GM12878 (cell line): ENCODE data around the gene TPO. TPM values are rescaled to one million over a fixed set of nuclear protein-coding genes. Genes with fewer than 3 reads are reported as not detected.

Experiments
- ATAC-seq: fragments of 200-7000 bp; cut with Tn5 transposase; 3 replicates; pipeline ENCODE4 v1.9.1; 2020; ENCODE audit warnings: mild to moderate bottlenecking, moderate library complexity
- BruUV-seq: library from RNA; stranded (reverse); fragments of 400-500 nt; replicated peaks from 2 replicates; lab custom pipeline; 2021; lab: Mats Ljungman, UMichigan
- CTCF ChIA-PET: fragments of 300-600 bp; sonication (Branson Sonifier 250); formaldehyde crosslinking; extraction: SDS; loops from one replicate; lab custom pipeline; 2021; ENCODE audit warnings: inconsistent platforms; lab: Yijun Ruan, JAX
- POLR2A ChIA-PET: fragments of 350-600 bp; formaldehyde crosslinking; extraction: SDS; loops from one replicate; lab custom pipeline; 2021; ENCODE audit warnings: inconsistent platforms; lab: Charles Lee
- RAD21 ChIA-PET: fragments of 300-600 bp; sonication (Branson Sonifier 250); formaldehyde crosslinking; loops from one replicate; lab custom pipeline; 2023; ENCODE audit warnings: antibody characterized with exemption; ENCODE audit not compliant: unreplicated experiment; lab: Charles Lee
- SMC1A ChIA-PET: fragments of 300-600 bp; sonication (Branson Sonifier 250); formaldehyde crosslinking; loops from one replicate; lab custom pipeline; 2023; ENCODE audit not compliant: unreplicated experiment, uncharacterized antibody; lab: Charles Lee
- DNase-seq: peaks from one replicate; pipeline ENCODE4 v3.0.0-alpha.2; 2011; ENCODE audit warnings: low read depth, low spot score
- FAIRE-seq: peaks from 3 replicates; lab custom pipeline; 2011; peaks lifted over from hg19 to GRCh38; lab: Jason Lieb, UNC
- H2AFZ ChIP-seq: 2 replicates; pipeline ENCODE4 v1.6.0; 2011; ENCODE audit warnings: low read depth, low read length, control low read depth; ENCODE audit not compliant: control insufficient read depth
- H3K27ac ChIP-seq: 2 replicates; pipeline ENCODE4 v1.5.1; 2011; ENCODE audit warnings: control low read depth; ENCODE audit not compliant: control insufficient read depth, insufficient read depth
- H3K27me3 ChIP-seq, 2 experiments: replicated peaks in 1 of 2; 2 replicates each; pipeline versions ENCODE4 v1.6.0 to v1.6.1; 2011; ENCODE audit warnings: low read length in 1 of 2; ENCODE audit not compliant: control insufficient read depth in 2 of 2, insufficient read depth in 2 of 2
- H3K36me3 ChIP-seq, 2 experiments: 2 replicates each; pipeline ENCODE4 v1.5.1; 2011; ENCODE audit warnings: low read length in 1 of 2; ENCODE audit not compliant: control insufficient read depth in 2 of 2, insufficient read depth in 2 of 2
- H3K4me1 ChIP-seq: 2 replicates; pipeline ENCODE4 v1.6.1; 2011; ENCODE audit warnings: mild to moderate bottlenecking, low read length, moderate library complexity, mixed read lengths; ENCODE audit not compliant: control insufficient read depth, insufficient read depth
- H3K4me2 ChIP-seq: 2 replicates; pipeline ENCODE4 v1.6.0; 2011; ENCODE audit warnings: control low read depth; ENCODE audit not compliant: control insufficient read depth, insufficient read depth
- H3K4me3 ChIP-seq: fragments of 200-600 bp; sonication (generic); 2 replicates; pipeline ENCODE4 v1.5.1; 2016
- H3K79me2 ChIP-seq: 2 replicates; pipeline ENCODE4 v1.6.0; 2011; ENCODE audit warnings: low read length; ENCODE audit not compliant: control insufficient read depth, insufficient read depth
- H3K9ac ChIP-seq: 2 replicates; pipeline ENCODE4 v1.8.0; 2011; ENCODE audit warnings: low read length, control low read depth, mixed read lengths; ENCODE audit not compliant: control insufficient read depth, insufficient read depth
- H3K9me3 ChIP-seq: replicated peaks from 3 replicates; pipeline ENCODE4 v1.5.1; 2011; ENCODE audit warnings: mild to moderate bottlenecking, low read length; ENCODE audit not compliant: control insufficient read depth, insufficient read depth
- H4K20me1 ChIP-seq: 2 replicates; pipeline ENCODE4 v1.6.0; 2011; ENCODE audit not compliant: control insufficient read depth, insufficient read depth
- IRF4 ChIP-seq: IDR thresholded peaks from 2 replicates; pipeline ENCODE4 v1.6.1; 2011; ENCODE audit warnings: low read depth, low read length
- MTA2 ChIP-seq: fragments of 450-650 bp; IDR thresholded peaks from 2 replicates; pipeline ENCODE4 v1.6.1; 2016; ENCODE audit warnings: low read depth, mild to moderate bottlenecking, moderate library complexity
- MXI1 ChIP-seq: fragments of 150-350 bp; IDR thresholded peaks from 2 replicates; pipeline ENCODE4 v1.6.1; 2011; ENCODE audit warnings: low read depth, mild to moderate bottlenecking, inconsistent platforms, low read length, improper control_type of control experiment
- POLR2AphosphoS2 ChIP-seq: IDR thresholded peaks from 2 replicates; pipeline ENCODE4 v1.6.1; 2011; ENCODE audit warnings: low read depth, mild to moderate bottlenecking, low read length, improper control_type of control experiment, moderate library complexity
- REST ChIP-seq: IDR thresholded peaks from 2 replicates; pipeline ENCODE4 v1.6.1; 2012; ENCODE audit warnings: mild to moderate bottlenecking, low read depth, low read length
- WRNIP1 ChIP-seq: IDR thresholded peaks from 2 replicates; pipeline ENCODE4 v1.6.1; 2011; ENCODE audit warnings: low read depth, low read length, improper control_type of control experiment, borderline replicate concordance
- ZBTB4 ChIP-seq: fragments of 450-650 bp; formaldehyde crosslinking; IDR thresholded peaks from 2 replicates; pipeline ENCODE4 v1.4.0; 2022; ENCODE audit warnings: mild to moderate bottlenecking, moderate library complexity
- WGBS: methylation state at CpG from one replicate; pipeline ENCODE4 v1.1.6; 2016; ENCODE audit warnings: low lambda C conversion rate; ENCODE audit not compliant: insufficient replicate concordance, insufficient coverage; ENCODE audit errors: missing lambda C conversion rate; 5-methylcytosine and 5-hydroxymethylcytosine counted together
- in situ Hi-C: fragments of 300-500 bp; cut with MboI; formaldehyde crosslinking; loops from 9 replicates; pipeline ENCODE4 v1.14.3; 2018; ENCODE audit warnings: mixed read lengths
- intact Hi-C: fragments of 100-400 bp; cut with micrococcal nuclease; formaldehyde crosslinking; loops from one replicate; pipeline ENCODE4 v1.14.2; 2022; ENCODE audit not compliant: unreplicated experiment
- polyA plus RNA-seq, 11 experiments: library from polyadenylated mRNA; depleted of rRNA in 4 of 11; unstranded in 6 of 11; stranded (reverse) in 5 of 11; fragments of >200 nt; fragmentation: Nextera tagmentation in 4 of 11; fragmentation: Illumina TruSeq in 1 of 11; extraction: Ambion mirVana in 4 of 11; extraction: Trizol in 1 of 11; gene quantifications; 1 replicate in 1 of 11; 2 replicates in 10 of 11; pipeline versions ENCODE4 v1.2.1 to v1.2.3, GENCODE V29; 2011 to 2016; ENCODE audit warnings: inconsistent platforms in 2 of 11, missing spikeins in 2 of 11, low read depth in 1 of 11
- total RNA-seq, 4 experiments: library from RNA; depleted of rRNA in 3 of 4; stranded (reverse); fragments of >200 nt in 3 of 4; fragmentation: Illumina TruSeq in 1 of 4; extraction: Trizol in 1 of 4; gene quantifications; 2 replicates each; pipeline versions ENCODE4 v1.2.1 to v1.2.3, GENCODE V29; 2013 to 2021

The TPO gene
- total and polyA plus RNA-seq, 10 of the 15 experiments (the other 5 are each of a cell fraction or from before 2014, with no cell fraction given), result 0.07 to 0.11 TPM; not detected in 8

GRCh38 chr2:1493431-1494126, 80.3 kb downstream of the TPO start:
- H3K9ac ChIP-seq, result no peak overlapping the region
- no peak overlapping the region for H2AFZ ChIP-seq
- in situ Hi-C loops, result no loop called here
- WGBS, result 48% methylated on average over 24 of the region's 24 CpGs
- no peak for ATAC-seq
- POLR2A ChIA-PET, result no interaction called here
- no peaks in the 10 kb centered on the region for H4K20me1 ChIP-seq
- H3K27me3 ChIP-seq, result no peaks in the 10 kb centered on the region
- H3K79me2 ChIP-seq, result no peaks in the 10 kb centered on the region
- no TSS peak for BruUV-seq
- TF ChIP-seq ZBTB4 (CRISPR knock-in tag), result no peak
- TF ChIP-seq POLR2AphosphoS2, result no peak
- TF ChIP-seq WRNIP1, result no peak
- no peak for TF ChIP-seq IRF4
- no peak for TF ChIP-seq MXI1
- no peak for TF ChIP-seq MTA2
- no peak for TF ChIP-seq REST
- H3K36me3 ChIP-seq, result no peaks in the 10 kb centered on the region
- H3K4me1 ChIP-seq, result no peaks in the 10 kb centered on the region
- intact Hi-C loops, result no loop called here
- no peak overlapping the region for H3K4me2 ChIP-seq
- CTCF ChIA-PET, result no interaction called here
- H3K27ac ChIP-seq, result no peak overlapping the region
- DNase-seq, result no peak
- no peak overlapping the region for H3K4me3 ChIP-seq
- FAIRE-seq, result no peak
- RAD21 ChIA-PET, result no interaction called here
- SMC1A ChIA-PET, result no interaction called here
- no peaks in the 10 kb centered on the region; the same call in 2 of the 3 replicates for H3K9me3 ChIP-seq
